Brain microvascular endothelial cell (primary cell): ENCODE data around the gene FRAS1.
A peak's percentile ranks its signal among the peaks of the same experiment; 100 is the strongest.

Source experiments
- DNase-seq: peaks from one replicate; pipeline ENCODE4 v3.0.0-alpha.2; 2020
- H3K27ac ChIP-seq: fragments of 250-450 bp; sonication (Bioruptor Pico); 2 replicates; pipeline ENCODE4 v1.5.1; 2020; ENCODE audit warnings: mild to moderate bottlenecking, moderate library complexity
- H3K27me3 ChIP-seq: fragments of 250-450 bp; sonication (Bioruptor Pico); replicated peaks from 2 replicates; pipeline ENCODE4 v1.5.1; 2020; ENCODE audit warnings: mild to moderate bottlenecking
- H3K36me3 ChIP-seq: fragments of 250-450 bp; sonication (Bioruptor Pico); replicated peaks from 2 replicates; pipeline ENCODE4 v1.5.1; 2020; ENCODE audit warnings: mild to moderate bottlenecking
- H3K4me3 ChIP-seq: 2 replicates; pipeline ENCODE4 v1.5.1; 2011; ENCODE audit warnings: low read depth, mild to moderate bottlenecking, control low read depth, low read length, moderate library complexity
- in situ Hi-C: cut with HindIII; loops from 2 replicates; pipeline ENCODE4 v1.10.0; 2017; ENCODE audit warnings: low sequenced_read_pairs, low pct_ligation_motif_present
- TF ChIP-seq, protein P1 (sequence below): IDR thresholded peaks from 2 replicates; pipeline ENCODE4 v1.5.1; 2011; ENCODE audit warnings: low read depth, mild to moderate bottlenecking, moderate library complexity, low read length, control low read depth, inconsistent platforms; ENCODE audit errors: missing control alignments

Gene FRAS1

DNA sequence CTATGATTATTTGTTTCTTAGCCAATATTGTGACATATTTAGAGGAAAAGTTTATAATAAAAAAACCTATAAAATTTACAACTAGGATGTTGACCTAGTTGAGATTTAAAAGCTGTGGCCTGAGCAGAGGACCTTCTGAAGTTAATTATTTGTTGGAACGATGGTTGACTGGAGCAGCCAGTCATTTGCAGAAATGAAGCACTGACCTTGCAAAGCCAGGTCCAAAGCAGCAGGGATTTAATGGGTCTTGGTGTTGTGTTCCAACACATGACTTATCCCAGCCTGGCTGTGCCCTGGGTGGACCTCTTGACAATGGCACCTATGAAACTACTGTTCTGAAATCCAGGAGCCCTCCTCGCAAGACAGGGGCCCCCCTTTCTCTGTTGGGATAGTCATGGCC, 235.2 kb downstream of the FRAS1 start:
- in situ Hi-C loops, result no loop called here
- Histone ChIP-seq H3K27ac (no peak overlapping the region), H3K36me3 (no peaks in the 10 kb centered on the region), H3K27me3 (no peaks in the 10 kb centered on the region), H3K4me3 (no peak overlapping the region)
- TF ChIP-seq, protein P1, sequence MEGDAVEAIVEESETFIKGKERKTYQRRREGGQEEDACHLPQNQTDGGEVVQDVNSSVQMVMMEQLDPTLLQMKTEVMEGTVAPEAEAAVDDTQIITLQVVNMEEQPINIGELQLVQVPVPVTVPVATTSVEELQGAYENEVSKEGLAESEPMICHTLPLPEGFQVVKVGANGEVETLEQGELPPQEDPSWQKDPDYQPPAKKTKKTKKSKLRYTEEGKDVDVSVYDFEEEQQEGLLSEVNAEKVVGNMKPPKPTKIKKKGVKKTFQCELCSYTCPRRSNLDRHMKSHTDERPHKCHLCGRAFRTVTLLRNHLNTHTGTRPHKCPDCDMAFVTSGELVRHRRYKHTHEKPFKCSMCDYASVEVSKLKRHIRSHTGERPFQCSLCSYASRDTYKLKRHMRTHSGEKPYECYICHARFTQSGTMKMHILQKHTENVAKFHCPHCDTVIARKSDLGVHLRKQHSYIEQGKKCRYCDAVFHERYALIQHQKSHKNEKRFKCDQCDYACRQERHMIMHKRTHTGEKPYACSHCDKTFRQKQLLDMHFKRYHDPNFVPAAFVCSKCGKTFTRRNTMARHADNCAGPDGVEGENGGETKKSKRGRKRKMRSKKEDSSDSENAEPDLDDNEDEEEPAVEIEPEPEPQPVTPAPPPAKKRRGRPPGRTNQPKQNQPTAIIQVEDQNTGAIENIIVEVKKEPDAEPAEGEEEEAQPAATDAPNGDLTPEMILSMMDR, result no peak
- DNase-seq, result no peak

DNA sequence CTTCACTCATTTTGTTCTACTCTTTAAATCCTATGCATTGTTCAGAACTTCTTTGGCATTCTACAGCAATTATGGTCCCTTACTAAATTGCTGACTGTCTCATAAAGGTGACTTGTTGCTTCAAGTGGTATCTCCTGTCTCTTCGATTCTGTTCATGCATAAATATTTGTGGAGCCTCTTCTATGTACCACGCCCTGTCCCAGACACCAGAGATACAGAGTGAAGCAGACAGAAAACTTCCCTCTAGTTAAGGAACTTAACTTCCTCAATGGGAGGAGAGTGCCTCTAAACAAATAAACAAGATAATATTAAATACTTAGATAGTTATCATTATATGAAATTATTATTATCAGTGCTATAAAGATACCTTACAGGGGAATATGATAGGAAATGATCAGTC, 235.7 kb downstream of the FRAS1 start:
- TF ChIP-seq, protein P1, result no peak
- in situ Hi-C loops, result no loop called here
- no peaks in the 10 kb centered on the region for H3K27me3 ChIP-seq
- no peak overlapping the region for H3K4me3 ChIP-seq
- peak overlapping the region; percentile 87 for H3K27ac ChIP-seq
- H3K36me3 ChIP-seq, result no peaks in the 10 kb centered on the region
- DNase-seq, result no peak

DNA sequence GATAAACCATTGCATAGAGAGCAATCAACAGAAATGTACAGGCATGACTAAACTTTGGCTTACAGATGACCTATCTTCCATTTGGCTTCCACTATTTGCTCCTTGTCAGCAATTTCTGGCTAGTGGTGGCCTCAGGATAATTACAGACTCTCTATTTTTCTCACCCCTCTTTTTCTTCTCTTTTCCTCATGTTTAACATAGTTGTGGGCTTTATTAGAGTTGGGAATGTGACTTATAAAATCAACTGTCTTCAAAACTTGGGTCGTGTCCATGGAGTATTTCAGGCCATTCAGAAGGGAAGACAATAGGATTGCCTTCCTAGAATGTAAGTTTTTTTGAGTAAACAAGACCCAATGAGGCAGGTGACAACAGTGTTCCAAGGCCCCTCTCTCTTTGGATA, 236.2 kb downstream of the FRAS1 start:
- Histone ChIP-seq H3K4me3 (no peak overlapping the region), H3K27me3 (no peaks in the 10 kb centered on the region), H3K27ac (peak overlapping the region; percentile 87), H3K36me3 (no peaks in the 10 kb centered on the region)
- TF ChIP-seq, protein P1, result no peak
- DNase-seq, result peak; percentile 39
- in situ Hi-C loops, result no loop called here

DNA sequence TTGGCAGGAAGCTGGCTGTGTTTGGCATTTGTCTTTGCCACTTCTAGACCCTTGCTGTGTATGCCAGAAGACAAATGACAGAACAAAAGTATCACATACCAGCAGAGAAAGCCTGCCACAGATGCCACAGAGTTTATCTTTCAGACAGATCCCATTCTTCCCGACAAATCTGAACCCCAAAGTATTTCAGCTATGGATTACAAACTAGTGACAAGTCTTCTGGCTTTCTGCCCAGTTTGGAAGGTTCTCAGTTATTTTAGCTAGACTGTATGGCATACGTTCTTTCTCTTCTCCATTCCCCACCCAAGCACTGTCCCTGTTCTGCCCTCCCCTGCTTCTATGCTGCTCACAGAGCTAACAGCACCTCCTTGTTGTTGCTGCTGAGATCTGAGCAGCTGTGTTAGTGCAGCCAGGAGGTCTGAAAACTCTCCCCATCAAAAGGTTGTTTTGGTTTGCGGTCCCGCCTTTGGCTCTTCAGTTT, 236.7 kb downstream of the FRAS1 start:
- DNase-seq, result peak; percentile 94
- H3K27ac ChIP-seq, result peak overlapping the region; percentile 87
- in situ Hi-C loops, result no loop called here
- H3K36me3 ChIP-seq, result no peaks in the 10 kb centered on the region
- H3K4me3 ChIP-seq, result no peak overlapping the region
- TF ChIP-seq, protein P1, result peak; percentile 50
- H3K27me3 ChIP-seq, result no peaks in the 10 kb centered on the region

DNA sequence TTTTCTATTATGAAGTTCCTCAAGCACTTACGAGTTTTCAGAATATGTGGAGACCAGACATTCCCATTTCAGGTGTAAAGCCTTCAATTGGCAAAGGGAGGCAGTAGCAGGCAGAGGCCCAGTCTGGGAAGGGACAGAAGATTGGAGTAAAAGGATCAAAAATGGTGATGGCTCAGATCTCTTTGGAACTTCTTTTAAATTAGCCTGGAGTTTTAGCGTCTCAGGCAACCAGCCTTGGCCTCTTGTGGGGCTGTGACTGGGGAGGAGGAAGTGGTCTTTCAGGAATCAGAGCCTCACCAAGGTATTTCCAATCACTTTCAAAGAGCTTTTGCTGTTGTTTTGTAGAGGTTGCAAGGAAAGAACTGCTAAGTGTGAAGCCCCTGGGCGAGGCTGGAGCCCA, 239.1 kb downstream of the FRAS1 start:
- TF ChIP-seq, protein P1, result no peak
- Histone ChIP-seq H3K4me3 (no peak overlapping the region), H3K36me3 (no peaks in the 10 kb centered on the region), H3K27ac (no peak overlapping the region), H3K27me3 (no peaks in the 10 kb centered on the region)
- DNase-seq, result no peak
- in situ Hi-C loops, result no loop called here

DNA sequence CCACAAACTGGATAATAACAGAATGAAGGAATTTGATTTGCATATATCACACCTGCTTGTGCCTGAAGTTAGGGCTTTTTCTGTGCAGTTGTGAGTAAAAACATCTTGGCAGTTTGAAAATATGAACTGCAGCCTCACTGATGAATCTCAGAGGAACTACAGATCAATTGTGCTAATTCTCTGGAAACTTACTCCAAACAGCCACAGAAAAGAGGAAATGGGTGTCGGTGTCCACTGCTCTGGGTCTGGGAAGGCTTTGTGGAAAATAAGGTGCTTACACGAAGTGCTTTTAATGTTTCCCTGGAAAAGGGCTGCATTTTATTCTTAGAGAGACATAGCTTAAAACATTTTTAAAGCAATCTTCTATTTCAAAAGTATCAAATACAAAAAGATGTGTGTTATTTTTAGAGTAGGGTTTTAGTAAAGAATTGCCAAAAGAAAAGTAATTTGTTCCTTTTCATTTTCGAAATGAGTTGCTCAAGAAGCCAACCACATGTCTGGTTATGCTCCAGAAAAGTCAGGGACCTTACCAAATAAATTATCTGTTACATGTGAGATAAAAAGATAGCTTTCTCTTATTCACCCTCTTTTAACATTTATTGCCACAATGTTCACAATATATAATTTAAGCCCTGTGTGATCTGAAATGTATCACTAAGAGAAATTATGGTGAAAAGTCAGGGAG, 240.1 kb downstream of the FRAS1 start:
- Histone ChIP-seq H3K27me3 (no peaks in the 10 kb centered on the region), H3K27ac (no peak overlapping the region), H3K36me3 (no peaks in the 10 kb centered on the region), H3K4me3 (no peak overlapping the region)
- in situ Hi-C loops, result no loop called here
- TF ChIP-seq, protein P1, result no peak
- no peak for DNase-seq
